Peyer's patch (tissue), 4 donors: ENCODE results near the gene DOCK2. TPM values are rescaled to one million over a fixed set of nuclear protein-coding genes. Genes with fewer than 3 reads are reported as not detected.
"Not testable (repeated sequence)": the region's sequence is repeated elsewhere in the genome, so short reads cannot be mapped to it uniquely, and the experiment has no call there.

Experiments
- DNase-seq, 3 donors: peaks; one replicate each; pipeline ENCODE4 v3.0.0-alpha.2; 2017 to 2019
- H3K27ac ChIP-seq, 4 donors: fragments of 200-600 bp; sonication (generic); one replicate each; pipeline ENCODE4 v1.5.1; 2016 to 2019
- H3K27me3 ChIP-seq, 2 donors: fragments of 200-600 bp; sonication (generic); one replicate each; pipeline ENCODE4 v1.5.1; 2019
- H3K36me3 ChIP-seq, 3 donors: fragments of 200-600 bp; sonication (generic); one replicate each; pipeline ENCODE4 v1.5.1; 2016 to 2019
- H3K4me1 ChIP-seq, 4 donors: fragments of 200-600 bp; sonication (generic); one replicate each; pipeline ENCODE4 v1.5.1; 2016 to 2019
- H3K4me3 ChIP-seq, 4 donors: fragments of 200-600 bp; sonication (generic); 1 replicate in 3 of 4; 2 replicates in 1 of 4; pipeline ENCODE4 v1.5.1; 2016 to 2019; ENCODE audit warnings: mild to moderate bottlenecking in 1 of 4
- H3K9me3 ChIP-seq, 4 donors: fragments of 200-600 bp; sonication (generic); one replicate each; pipeline ENCODE4 v1.5.1; 2016 to 2019; ENCODE audit warnings: mild to moderate bottlenecking in 1 of 4
- POLR2A ChIP-seq, 2 donors: fragments of 450-650 bp; IDR thresholded peaks; one replicate each; pipeline ENCODE4 v1.5.1; 2017; ENCODE audit warnings: antibody characterized with exemption in 2 of 2, mild to moderate bottlenecking in 2 of 2, moderate library complexity in 2 of 2
- total RNA-seq, 4 donors: library from RNA; depleted of rRNA; stranded (reverse); fragments of >200 nt; gene quantifications; one replicate each; pipeline ENCODE4 v1.1.0, GENCODE V29; 2016
- TF ChIP-seq, protein P1 (sequence below), 6 experiments: fragments of 450-650 bp in 4 of 6; fragments of 200-600 bp in 2 of 6; sonication (generic) in 1 of 6; IDR thresholded peaks; one replicate each; pipeline ENCODE4 v1.5.1; 2017 to 2019; ENCODE audit warnings: antibody characterized with exemption in 6 of 6, mild to moderate bottlenecking in 3 of 6, moderate library complexity in 1 of 6

DOCK2 gene
- total RNA-seq, 4 donors from 2014 or later: 13.8 to 200 (median 17.8) TPM

DNA sequence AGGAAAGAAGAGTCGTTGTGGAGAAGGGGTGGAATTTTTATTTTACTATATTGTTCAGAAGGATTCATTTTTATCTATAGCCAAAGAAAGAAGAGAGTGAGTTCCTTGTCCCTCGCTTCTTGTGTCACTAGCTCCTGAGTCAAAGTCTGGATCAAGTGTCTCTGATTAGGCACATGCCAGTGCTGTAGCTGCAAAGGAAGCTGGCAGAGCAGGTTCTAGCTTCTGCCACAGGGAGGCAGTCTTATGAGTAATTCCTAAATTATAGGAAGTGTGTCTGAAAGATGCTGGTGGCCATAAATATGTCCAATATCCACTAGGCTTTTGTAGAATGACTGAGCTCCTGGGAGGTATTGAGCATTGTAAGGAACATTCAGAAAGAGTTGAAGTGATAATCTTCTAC lies 84.7 kb downstream of the DOCK2 start:
- H3K4me3 ChIP-seq: no peak overlapping the region
- H3K36me3 ChIP-seq: no peaks in the 10 kb centered on the region
- H3K27me3 ChIP-seq: no peaks in the 10 kb centered on the region
- DNase-seq: no peak
- H3K27ac ChIP-seq: no peak overlapping the region
- H3K9me3 ChIP-seq: no peaks in the 10 kb centered on the region
- no peak for TF ChIP-seq POLR2A (IDR thresholded peaks at IDR 0.05)
- TF ChIP-seq, protein P1, sequence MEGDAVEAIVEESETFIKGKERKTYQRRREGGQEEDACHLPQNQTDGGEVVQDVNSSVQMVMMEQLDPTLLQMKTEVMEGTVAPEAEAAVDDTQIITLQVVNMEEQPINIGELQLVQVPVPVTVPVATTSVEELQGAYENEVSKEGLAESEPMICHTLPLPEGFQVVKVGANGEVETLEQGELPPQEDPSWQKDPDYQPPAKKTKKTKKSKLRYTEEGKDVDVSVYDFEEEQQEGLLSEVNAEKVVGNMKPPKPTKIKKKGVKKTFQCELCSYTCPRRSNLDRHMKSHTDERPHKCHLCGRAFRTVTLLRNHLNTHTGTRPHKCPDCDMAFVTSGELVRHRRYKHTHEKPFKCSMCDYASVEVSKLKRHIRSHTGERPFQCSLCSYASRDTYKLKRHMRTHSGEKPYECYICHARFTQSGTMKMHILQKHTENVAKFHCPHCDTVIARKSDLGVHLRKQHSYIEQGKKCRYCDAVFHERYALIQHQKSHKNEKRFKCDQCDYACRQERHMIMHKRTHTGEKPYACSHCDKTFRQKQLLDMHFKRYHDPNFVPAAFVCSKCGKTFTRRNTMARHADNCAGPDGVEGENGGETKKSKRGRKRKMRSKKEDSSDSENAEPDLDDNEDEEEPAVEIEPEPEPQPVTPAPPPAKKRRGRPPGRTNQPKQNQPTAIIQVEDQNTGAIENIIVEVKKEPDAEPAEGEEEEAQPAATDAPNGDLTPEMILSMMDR (IDR thresholded peaks at IDR 0.05): no peak
- H3K4me1 ChIP-seq: no peaks in the 10 kb centered on the region

DNA sequence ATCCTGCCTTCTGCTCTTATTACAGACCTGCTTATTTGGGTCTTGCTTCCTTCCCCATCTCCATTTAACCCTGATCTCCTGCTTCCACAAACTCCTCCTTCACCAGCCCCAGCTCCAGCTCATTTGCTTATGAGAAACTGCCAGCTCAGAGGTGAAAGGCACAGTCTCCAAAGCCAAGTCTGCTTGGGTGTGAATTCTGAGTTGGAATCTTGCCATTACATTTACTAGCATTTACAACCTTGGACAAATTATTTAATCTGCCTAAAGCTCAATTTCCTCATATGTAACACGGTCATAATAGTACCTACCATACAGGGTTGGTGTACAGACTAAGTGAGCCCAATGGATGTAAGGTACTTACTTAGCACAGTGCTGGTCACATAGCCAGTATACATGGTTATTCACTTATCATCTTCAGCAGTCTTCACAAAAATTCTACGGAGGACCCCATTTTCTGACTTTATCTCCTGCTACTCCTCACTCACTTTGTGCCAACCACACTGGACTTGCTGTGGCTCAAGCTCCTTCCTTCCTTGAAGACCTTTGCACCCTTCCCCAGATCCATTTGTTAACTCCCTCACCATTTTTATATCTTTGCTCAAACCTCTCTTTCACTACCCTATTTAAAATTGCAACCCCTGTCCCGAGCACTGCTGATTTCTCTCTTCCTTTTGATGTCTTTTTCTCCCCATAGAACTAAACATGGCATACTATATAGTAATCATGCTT lies 86.2 kb downstream of the DOCK2 start:
- H3K4me1 ChIP-seq: no peaks in the 10 kb centered on the region
- TF ChIP-seq, protein P1 (IDR thresholded peaks at IDR 0.05): no peak
- no peak for TF ChIP-seq POLR2A (IDR thresholded peaks at IDR 0.05)
- no peaks in the 10 kb centered on the region for H3K27me3 ChIP-seq
- H3K4me3 ChIP-seq: no peak overlapping the region
- DNase-seq: no peak
- no peaks in the 10 kb centered on the region for H3K36me3 ChIP-seq
- no peak overlapping the region for H3K27ac ChIP-seq
- no peaks in the 10 kb centered on the region for H3K9me3 ChIP-seq

DNA sequence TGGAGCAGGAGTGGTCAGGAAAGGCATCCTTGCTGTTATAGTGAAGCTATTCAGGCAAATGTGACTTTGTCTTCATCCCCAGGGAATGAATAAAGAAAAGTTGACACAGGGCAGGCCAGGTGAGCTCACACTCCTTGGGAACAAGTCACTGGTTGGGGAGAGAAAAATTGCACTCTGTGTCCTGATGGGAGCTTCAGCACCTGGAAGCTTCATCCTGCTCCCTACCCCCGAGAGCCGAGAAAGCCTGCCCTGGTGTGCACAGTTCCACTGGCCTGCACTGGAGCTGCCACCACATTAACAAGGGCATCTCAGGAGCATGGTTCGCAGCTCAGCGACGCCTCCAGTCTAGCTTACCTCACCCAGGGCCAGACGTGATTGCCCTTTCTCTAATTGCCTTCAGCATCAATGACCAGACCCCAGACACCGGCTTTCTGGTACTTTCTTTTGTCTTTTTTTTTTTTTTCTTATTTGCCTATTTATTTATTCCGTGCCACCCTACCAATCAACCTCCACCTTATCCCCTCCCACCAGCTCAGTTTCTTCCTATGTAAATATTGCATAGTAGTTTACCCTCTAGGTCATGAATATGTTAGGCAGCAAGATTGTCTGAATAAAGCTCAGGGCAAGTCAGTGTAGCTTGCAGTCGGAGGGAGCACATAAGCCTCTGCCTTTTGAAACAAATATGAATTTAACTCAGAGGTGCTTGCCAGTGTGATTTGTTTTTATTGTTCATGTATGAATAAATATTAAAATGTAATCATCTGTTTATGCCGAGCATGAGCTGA lies 87.4 kb downstream of the DOCK2 start:
- Histone ChIP-seq H3K9me3 (no peaks in the 10 kb centered on the region), H3K27me3 (no peaks in the 10 kb centered on the region), H3K4me3 (no peak overlapping the region), H3K27ac (no peak overlapping the region), H3K4me1 (no peaks in the 10 kb centered on the region), H3K36me3 (no peaks in the 10 kb centered on the region)
- TF ChIP-seq, protein P1 (IDR thresholded peaks at IDR 0.05): no peak
- TF ChIP-seq POLR2A (IDR thresholded peaks at IDR 0.05): no peak
- no peak for DNase-seq

DNA sequence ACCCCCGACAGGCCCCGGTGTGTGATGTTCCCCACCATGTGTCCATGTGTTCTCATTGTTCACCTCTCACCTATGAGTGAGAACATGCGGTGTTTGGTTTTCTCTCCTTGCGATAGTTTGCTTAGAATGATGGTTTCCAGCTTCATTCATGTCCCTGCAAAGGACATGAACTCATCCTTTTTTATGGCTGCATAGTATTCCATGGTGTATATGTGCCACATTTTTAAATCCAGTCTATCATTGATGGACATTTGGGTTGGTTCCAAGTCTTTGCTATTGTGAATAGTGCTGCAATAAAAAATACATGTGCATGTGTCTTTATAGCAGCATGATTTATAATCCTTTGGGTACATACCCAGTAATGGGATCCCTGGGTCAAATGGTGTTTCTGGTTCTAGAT lies 88.6 kb downstream of the DOCK2 start:
- DNase-seq, H3K4me1 ChIP-seq, H3K4me3 ChIP-seq, H3K27me3 ChIP-seq, H3K9me3 ChIP-seq, H3K27ac ChIP-seq, H3K36me3 ChIP-seq: not testable (repeated sequence)

DNA sequence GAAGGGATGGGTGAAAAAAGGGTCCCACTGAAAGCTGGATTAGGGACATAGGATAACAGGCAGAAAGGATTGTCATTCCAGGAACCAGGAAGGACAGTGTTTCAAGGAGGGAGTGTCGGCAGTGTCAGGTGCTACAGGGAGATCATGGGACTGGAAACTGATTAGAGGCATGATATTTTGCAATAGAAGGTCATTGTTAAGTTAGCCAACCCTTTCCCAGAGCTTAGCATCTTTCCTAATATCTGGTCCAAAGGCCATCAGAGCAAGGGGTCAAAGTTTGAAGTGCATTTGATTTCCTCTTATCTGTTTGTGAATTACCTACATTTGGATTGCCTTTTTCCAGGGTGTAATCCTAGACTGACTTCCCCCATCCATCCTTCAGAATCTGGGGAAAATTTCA lies 91.3 kb downstream of the DOCK2 start:
- Histone ChIP-seq H3K9me3 (no peaks in the 10 kb centered on the region), H3K4me1 (no peaks in the 10 kb centered on the region), H3K27ac (no peak overlapping the region), H3K27me3 (no peaks in the 10 kb centered on the region), H3K4me3 (no peak overlapping the region), H3K36me3 (no peaks in the 10 kb centered on the region)
- TF ChIP-seq, protein P1 (IDR thresholded peaks at IDR 0.05): no peak
- TF ChIP-seq POLR2A (IDR thresholded peaks at IDR 0.05): no peak
- no peak for DNase-seq

DNA sequence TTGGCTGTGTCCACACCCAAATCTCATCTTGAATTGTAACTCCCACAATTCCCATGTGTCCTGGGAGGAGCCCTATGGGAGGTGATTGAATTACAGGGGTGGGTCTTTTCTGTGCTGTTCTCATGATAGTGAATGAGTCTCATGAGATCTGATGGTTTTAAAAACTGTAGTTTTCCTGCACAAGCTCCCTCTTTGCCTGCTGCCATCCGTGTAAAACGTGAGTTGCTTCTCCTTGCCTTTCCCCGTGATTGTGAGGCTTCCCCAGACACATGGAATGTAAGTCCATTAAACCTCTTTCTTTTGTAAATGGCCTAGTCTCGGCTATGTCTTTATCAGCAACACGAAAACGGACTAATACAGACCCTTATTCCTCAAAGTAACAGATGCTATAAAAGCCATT lies 94.1 kb downstream of the DOCK2 start:
- H3K27me3 ChIP-seq: no peaks in the 10 kb centered on the region
- H3K4me3 ChIP-seq: no peak overlapping the region
- no peaks in the 10 kb centered on the region for H3K4me1 ChIP-seq
- H3K9me3 ChIP-seq: no peaks in the 10 kb centered on the region
- no peak for DNase-seq
- TF ChIP-seq, protein P1 (IDR thresholded peaks at IDR 0.05): no peak
- TF ChIP-seq POLR2A (IDR thresholded peaks at IDR 0.05): no peak
- H3K36me3 ChIP-seq: no peaks in the 10 kb centered on the region
- no peak overlapping the region for H3K27ac ChIP-seq
